Measurements from ENCODE around the gene ADNP2.
A peak's percentile ranks its signal among the peaks of the same experiment; 100 is the strongest.

Gene ADNP2

GRCh38 chr18:80104364-80104779 lies 4.7 kb upstream of the ADNP2 start:
- TF ChIP-seq CTCF (IDR thresholded peaks at IDR 0.05; ENCODE audit: borderline replicate concordance, insufficient read depth, low read depth, low read length), result no peak
- H3K4me3 ChIP-seq (ENCODE audit: low read depth, low read length), result no peak overlapping the region

GRCh38 chr18:80105369-80106167 lies 3.5 kb upstream of the ADNP2 start:
- no peak for TF ChIP-seq CTCF (IDR thresholded peaks at IDR 0.05; ENCODE audit: borderline replicate concordance, insufficient read depth, low read depth, low read length)
- no peak overlapping the region for H3K4me3 ChIP-seq (ENCODE audit: low read depth, low read length)

- no peak overlapping the region for H3K4me3 ChIP-seq (ENCODE audit: low read depth, low read length)
- no peak for TF ChIP-seq CTCF (IDR thresholded peaks at IDR 0.05; ENCODE audit: borderline replicate concordance, insufficient read depth, low read depth, low read length)
Observed at GRCh38 chr18:80106482-80107051, 2.5 kb upstream of the ADNP2 start.

- H3K4me3 ChIP-seq (ENCODE audit: low read depth, low read length), result no peak overlapping the region
- no peak for TF ChIP-seq CTCF (IDR thresholded peaks at IDR 0.05; ENCODE audit: borderline replicate concordance, insufficient read depth, low read depth, low read length)
Observed at GRCh38 chr18:80107426-80107825, 1.6 kb upstream of the ADNP2 start.

- H3K4me3 ChIP-seq (ENCODE audit: low read depth, low read length), result no peak overlapping the region
- TF ChIP-seq CTCF (IDR thresholded peaks at IDR 0.05; ENCODE audit: borderline replicate concordance, insufficient read depth, low read depth, low read length), result no peak
Observed at GRCh38 chr18:80108121-80108536, 933 bp upstream of the ADNP2 start.

- no peak for TF ChIP-seq CTCF (IDR thresholded peaks at IDR 0.05; ENCODE audit: borderline replicate concordance, insufficient read depth, low read depth, low read length)
- peak overlapping the region; percentile 71 for H3K4me3 ChIP-seq (ENCODE audit: low read depth, low read length)
Observed at GRCh38 chr18:80109676-80110078, 615 bp downstream of the ADNP2 start.
